ENCODE results near the gene KIDINS220. TPM values are rescaled to one million over a fixed set of nuclear protein-coding genes. Genes with fewer than 3 reads are reported as not detected.

Gene KIDINS220
- total and polyA plus RNA-seq, 2 of the 13 experiments (the other 11 are each of a cell fraction or from before 2014, with no cell fraction given), result 25.2 to 32.3 TPM

GRCh38 chr2:8821276-8822217 lies 15.9 kb downstream of the KIDINS220 start (continued):
- no peak for TF ChIP-seq ZNF639 (CRISPR knock-in tag; conservative IDR thresholded peaks at IDR 0.05)
- TF ChIP-seq ZHX1 (CRISPR knock-in tag; IDR thresholded peaks at IDR 0.05; ENCODE audit: low read depth), result no peak
- no peak for TF ChIP-seq ZNF674 (CRISPR knock-in tag; IDR thresholded peaks at IDR 0.05; ENCODE audit: low read depth)
- TF ChIP-seq SRSF1 (optimal IDR thresholded peaks at IDR 0.05; ENCODE audit: low read depth, low read length), result no peak
- TF ChIP-seq RFX5 (IDR thresholded peaks at IDR 0.05; ENCODE audit: low read depth, low read length), result no peak
- no peak for TF ChIP-seq BCL3 (CRISPR knock-in tag; IDR thresholded peaks at IDR 0.05)
- no peak for TF ChIP-seq ZNF878 (CRISPR knock-in tag; IDR thresholded peaks at IDR 0.05)
- no peak for TF ChIP-seq ATM (IDR thresholded peaks at IDR 0.05; ENCODE audit: borderline replicate concordance)
- TF ChIP-seq NR3C1 (CRISPR knock-in tag; IDR thresholded peaks at IDR 0.05), result no peak
- no peak for TF ChIP-seq FUBP1 (CRISPR knock-in tag; IDR thresholded peaks at IDR 0.05; ENCODE audit: borderline replicate concordance)
- 0 out of 2 replicates have a peak, but pooled peaks have one; percentile 20 for TF ChIP-seq ELF3 (CRISPR knock-in tag; IDR thresholded peaks at IDR 0.05)
- TF ChIP-seq HMGXB3 (CRISPR knock-in tag; IDR thresholded peaks at IDR 0.05; ENCODE audit: borderline replicate concordance), result no peak
- no peak for TF ChIP-seq TMF1 (CRISPR knock-in tag; IDR thresholded peaks at IDR 0.05; ENCODE audit: low read depth)
- no peak for TF ChIP-seq GMEB2 (CRISPR knock-in tag; IDR thresholded peaks at IDR 0.05; ENCODE audit: low read depth)

Data from HepG2 (cell line).